Natural killer cell treated with Interleukin-12 subunit alpha and Interleukin-12 subunit beta and Interleukin-15 and Interleukin-18, amount 100 ng/mL, for 72 hours (primary cell): ENCODE measurements around the gene GZMM. TPM values are rescaled to one million over a fixed set of nuclear protein-coding genes. Genes with fewer than 3 reads are reported as not detected.

Source experiments
- ATAC-seq, 2 donors: fragments of 150-1000 bp; cut with Tn5 transposase in 1 of 2; sonication (Bioruptor Pico), chemical (Tn5 transposase) in 1 of 2; 2 replicates each; pipeline ENCODE4 v1.10.0; 2021
- DNase-seq: peaks from one replicate; pipeline ENCODE4 v3.0.0; 2022; ENCODE audit warnings: low spot score
- H3K27ac Mint-ChIP-seq, 2 donors: 1 replicate in 1 of 2; 2 replicates in 1 of 2; pipeline ENCODE4 v1.8.0; 2022; ENCODE audit warnings: mixed read lengths in 2 of 2, mild to moderate bottlenecking in 1 of 2, moderate library complexity in 1 of 2
- H3K27me3 Mint-ChIP-seq, 2 donors: 1 replicate in 1 of 2; 2 replicates in 1 of 2; pipeline ENCODE4 v1.8.0; 2022; ENCODE audit warnings: mixed read lengths in 2 of 2
- H3K36me3 Mint-ChIP-seq: one replicate; pipeline ENCODE4 v1.8.0; 2022; ENCODE audit warnings: mixed read lengths
- H3K4me1 Mint-ChIP-seq, 2 donors: 1 replicate in 1 of 2; 2 replicates in 1 of 2; pipeline ENCODE4 v1.8.0; 2022; ENCODE audit warnings: low read depth in 2 of 2, mixed read lengths in 2 of 2, mild to moderate bottlenecking in 1 of 2
- H3K4me3 Mint-ChIP-seq: one replicate; pipeline ENCODE4 v1.8.0; 2022; ENCODE audit warnings: mixed read lengths
- H3K9me3 Mint-ChIP-seq: 2 replicates; pipeline ENCODE4 v1.8.0; 2022; ENCODE audit warnings: mixed read lengths
- total RNA-seq, 2 donors: library from RNA; stranded (reverse); gene quantifications; one replicate each; pipeline ENCODE4 v1.2.3, GENCODE V29; 2022

Gene GZMM
- total RNA-seq, 2 donors from 2014 or later, result 34.5 to 49.7 TPM

DNA sequence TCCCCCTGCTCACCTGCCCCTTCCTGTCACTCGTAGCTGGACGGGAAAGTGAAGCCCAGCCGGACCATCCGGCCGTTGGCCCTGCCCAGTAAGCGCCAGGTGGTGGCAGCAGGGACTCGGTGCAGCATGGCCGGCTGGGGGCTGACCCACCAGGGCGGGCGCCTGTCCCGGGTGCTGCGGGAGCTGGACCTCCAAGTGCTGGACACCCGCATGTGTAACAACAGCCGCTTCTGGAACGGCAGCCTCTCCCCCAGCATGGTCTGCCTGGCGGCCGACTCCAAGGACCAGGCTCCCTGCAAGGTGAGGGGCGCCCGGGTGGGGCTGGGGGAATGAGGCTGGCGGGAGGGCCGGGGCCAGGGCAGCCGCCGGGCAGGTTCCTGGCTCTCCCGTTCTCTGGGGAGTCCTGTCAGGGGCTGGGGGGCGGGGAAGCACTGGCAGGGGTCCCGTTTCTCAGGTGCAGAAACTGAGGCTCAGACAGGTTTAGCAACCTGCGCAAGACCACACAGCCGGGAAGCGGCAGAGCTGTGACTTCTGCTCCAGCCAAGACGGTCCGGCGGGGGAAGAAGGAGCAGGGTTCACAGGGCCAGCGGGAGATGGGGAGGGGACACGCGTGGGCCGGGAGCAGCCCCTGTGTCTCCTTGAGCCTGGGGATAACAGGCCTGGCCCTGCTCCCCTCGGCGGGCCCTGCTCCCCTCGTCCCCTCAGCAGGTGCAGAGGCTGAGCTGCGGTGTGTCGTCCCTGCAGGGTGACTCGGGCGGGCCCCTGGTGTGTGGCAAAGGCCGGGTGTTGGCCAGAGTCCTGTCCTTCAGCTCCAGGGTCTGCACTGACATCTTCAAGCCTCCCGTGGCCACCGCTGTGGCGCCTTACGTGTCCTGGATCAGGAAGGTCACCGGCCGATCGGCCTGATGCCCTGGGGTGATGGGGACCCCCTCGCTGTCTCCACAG lies 5.3 kb downstream of the GZMM start:
- Mint-ChIP-seq H3K4me1 (peaks cover 8 to 21% of the 10 kb centered on the region in 2 donors), H3K36me3 (no peaks in the 10 kb centered on the region), H3K27me3 (no peaks in the 10 kb centered on the region), H3K27ac (no peak overlapping the region), H3K9me3 (no peaks in the 10 kb centered on the region), H3K4me3 (no peak overlapping the region)
- ATAC-seq (peak in 1 of 2 donors; percentile 5), DNase-seq (no peak)

DNA sequence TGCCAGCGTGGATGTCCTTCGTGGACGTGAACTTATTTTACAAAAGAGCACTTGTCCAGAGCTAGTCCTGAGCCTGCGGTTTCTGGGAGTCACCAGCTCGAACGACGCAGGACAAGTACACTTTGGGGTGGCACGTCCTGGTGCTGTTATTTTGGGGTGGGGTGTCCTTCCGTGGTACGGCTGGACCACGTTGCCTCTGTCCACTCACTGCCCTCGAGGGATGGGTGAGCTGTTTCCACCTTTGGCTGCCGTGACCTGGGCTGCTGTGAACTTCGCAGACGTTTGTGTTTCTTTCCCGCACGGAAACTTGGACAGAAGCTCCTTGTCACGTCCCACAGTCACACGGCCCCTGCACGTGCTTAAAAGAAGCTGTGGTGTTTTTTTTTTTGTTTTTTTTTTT lies 11.0 kb downstream of the GZMM start:
- no peak overlapping the region for H3K4me3 Mint-ChIP-seq
- H3K4me1 Mint-ChIP-seq, result peaks cover 0 to 3% of the 10 kb centered on the region in 2 donors
- no peaks in the 10 kb centered on the region for H3K9me3 Mint-ChIP-seq
- DNase-seq (no peak), ATAC-seq (no peak)
- no peaks in the 10 kb centered on the region for H3K36me3 Mint-ChIP-seq
- no peaks in the 10 kb centered on the region for H3K27me3 Mint-ChIP-seq
- H3K27ac Mint-ChIP-seq, result no peak overlapping the region

DNA sequence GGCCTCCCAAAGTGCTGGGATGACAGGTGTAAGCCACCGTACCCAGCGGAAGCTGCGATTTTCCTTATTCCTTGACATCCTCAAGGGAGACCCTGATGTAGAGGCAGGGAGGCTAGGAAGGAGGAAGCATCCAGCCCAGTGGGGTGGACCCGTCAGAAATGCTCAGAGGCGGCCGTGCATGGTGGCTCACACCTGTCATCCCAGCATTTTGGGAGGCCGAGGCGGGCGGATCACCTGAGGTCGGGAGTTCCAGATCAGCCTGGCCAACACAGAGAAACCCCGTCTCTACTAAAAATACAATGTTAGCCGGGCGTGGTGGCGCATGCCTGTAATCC lies 11.6 kb downstream of the GZMM start:
- peaks cover 0 to 3% of the 10 kb centered on the region in 2 donors for H3K4me1 Mint-ChIP-seq
- ATAC-seq, result no peak
- H3K4me3 Mint-ChIP-seq, result no peak overlapping the region
- H3K9me3 Mint-ChIP-seq, result no peaks in the 10 kb centered on the region
- H3K36me3 Mint-ChIP-seq, result no peaks in the 10 kb centered on the region
- H3K27ac Mint-ChIP-seq, result no peak overlapping the region
- no peaks in the 10 kb centered on the region for H3K27me3 Mint-ChIP-seq
- no peak for DNase-seq

DNA sequence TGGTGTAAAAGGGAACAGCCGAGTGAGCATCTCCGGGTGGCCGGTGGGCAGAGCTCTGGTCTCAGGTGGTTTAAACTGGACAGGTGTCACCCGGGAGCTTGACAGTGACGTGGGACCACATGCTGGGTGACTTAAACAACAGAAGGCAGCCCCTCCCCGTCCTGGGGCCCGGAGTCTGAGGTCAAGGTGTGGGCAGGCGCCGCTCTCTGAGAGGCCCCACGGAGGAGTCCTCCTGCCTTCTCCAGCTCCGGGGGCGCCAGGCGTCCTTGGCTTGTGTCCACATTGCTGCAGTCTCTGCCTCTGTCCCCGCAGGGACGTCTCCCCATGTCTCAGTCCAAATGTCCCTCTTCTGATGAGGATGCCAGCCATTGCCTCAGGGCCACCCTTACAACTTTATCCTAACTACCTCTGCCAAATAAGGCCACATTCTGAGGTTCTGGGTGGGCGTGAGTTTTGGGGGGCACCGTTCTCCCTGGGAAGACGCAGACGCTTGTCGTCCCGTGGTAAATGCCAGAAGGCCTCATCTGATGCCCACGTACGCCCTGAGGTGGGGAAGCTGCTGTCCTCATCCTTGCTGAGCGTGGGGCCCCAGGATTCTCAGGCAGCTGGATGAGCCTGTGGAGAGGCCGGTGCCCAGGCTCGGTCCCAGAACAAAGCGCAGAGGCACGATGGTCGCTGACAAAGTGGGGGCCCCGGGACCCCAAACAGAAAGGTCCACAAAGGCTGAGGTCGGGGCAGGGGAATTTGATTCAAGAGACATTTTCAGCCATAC lies 12.9 kb downstream of the GZMM start:
- H3K9me3 Mint-ChIP-seq, result no peaks in the 10 kb centered on the region
- ATAC-seq (peak in 1 of 2 donors; percentile 17), DNase-seq (no peak)
- no peaks in the 10 kb centered on the region for H3K36me3 Mint-ChIP-seq
- H3K27me3 Mint-ChIP-seq, result no peaks in the 10 kb centered on the region
- H3K4me3 Mint-ChIP-seq, result no peak overlapping the region
- H3K27ac Mint-ChIP-seq, result no peak overlapping the region
- no peaks in the 10 kb centered on the region for H3K4me1 Mint-ChIP-seq

DNA sequence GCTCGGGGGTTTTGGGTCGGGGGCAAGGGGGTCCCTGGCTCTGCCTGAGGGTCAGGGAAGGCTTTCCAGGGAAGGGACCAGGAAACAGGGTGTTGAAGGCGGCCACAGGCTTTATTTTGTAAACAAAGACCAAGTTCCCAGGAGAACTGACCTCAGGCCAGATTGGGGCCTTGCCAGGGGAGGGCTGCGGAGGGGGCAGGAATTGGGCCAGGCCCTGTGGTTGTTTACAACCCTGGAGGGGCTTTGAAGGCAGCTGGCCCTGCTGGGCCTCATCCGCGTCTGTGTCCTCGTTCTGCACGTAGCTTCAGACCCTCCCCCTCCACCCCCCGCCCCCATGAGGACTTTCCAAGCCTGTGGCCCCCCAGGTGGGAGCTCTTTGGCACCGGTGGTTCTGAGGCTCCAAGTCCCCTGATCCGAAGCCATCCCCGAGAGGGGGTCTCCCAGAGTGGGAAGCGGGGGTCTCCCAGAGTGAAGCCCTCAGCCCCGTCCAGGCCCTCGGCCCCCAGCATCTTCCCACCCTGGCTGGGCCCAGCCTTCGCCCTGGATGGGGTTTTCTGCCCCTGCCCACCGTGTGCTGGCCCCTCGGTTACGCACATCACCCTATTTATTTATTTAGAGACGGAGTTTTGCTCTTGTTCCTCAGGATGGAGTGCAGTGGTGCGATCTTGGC lies 15.1 kb downstream of the GZMM start:
- H3K4me3 Mint-ChIP-seq, result no peak overlapping the region
- no peak overlapping the region for H3K27ac Mint-ChIP-seq
- no peaks in the 10 kb centered on the region for H3K36me3 Mint-ChIP-seq
- H3K27me3 Mint-ChIP-seq, result no peaks in the 10 kb centered on the region
- H3K4me1 Mint-ChIP-seq, result peaks cover 0 to 2% of the 10 kb centered on the region in 2 donors
- no peak for DNase-seq
- no peaks in the 10 kb centered on the region for H3K9me3 Mint-ChIP-seq
- ATAC-seq, result no peak

DNA sequence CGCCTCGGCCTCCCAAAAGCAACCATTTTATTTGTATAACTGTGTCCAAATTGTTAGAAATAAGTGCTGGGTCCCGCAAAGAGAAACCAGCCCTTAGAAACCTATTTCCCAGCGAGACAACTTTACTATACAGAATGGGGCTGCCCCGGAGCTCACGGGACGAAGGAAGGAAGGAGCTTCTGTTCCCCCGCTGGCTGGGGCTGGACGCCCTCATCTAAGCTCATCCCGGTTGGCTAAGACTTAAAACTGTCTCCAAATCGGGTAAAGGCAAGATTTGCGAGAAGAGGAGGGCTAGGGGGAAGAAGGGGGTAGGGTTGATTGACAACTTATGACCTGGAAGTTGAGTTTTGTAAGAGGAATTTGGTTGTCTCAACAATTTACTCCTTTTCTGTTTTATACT lies 16.3 kb downstream of the GZMM start:
- no peak overlapping the region for H3K27ac Mint-ChIP-seq
- no peak overlapping the region for H3K4me3 Mint-ChIP-seq
- DNase-seq (no peak), ATAC-seq (no peak)
- no peaks in the 10 kb centered on the region for H3K36me3 Mint-ChIP-seq
- no peaks in the 10 kb centered on the region for H3K27me3 Mint-ChIP-seq
- H3K9me3 Mint-ChIP-seq, result no peaks in the 10 kb centered on the region
- peaks cover 0 to 2% of the 10 kb centered on the region in 2 donors for H3K4me1 Mint-ChIP-seq

DNA sequence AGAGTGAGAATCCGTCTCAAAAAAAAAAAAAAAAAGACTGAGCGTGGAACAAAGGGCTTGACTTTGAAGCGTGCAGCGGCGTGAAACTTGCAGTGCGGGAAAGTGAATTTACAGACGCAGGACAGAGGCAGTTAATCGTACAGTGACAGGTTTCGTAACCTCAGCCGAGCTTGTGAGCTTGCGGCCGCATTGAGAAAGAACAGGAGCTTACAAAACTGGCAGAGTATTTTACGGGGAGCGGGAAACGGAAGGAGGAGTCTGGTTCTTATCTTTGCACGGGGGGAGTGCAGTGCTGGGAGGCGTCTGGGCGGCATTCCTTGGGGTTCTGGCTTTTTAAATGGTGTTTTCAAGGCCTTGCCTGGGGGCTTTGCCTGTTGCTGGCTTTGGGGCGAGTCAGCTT lies 22.6 kb downstream of the GZMM start:
- no peak overlapping the region for H3K4me3 Mint-ChIP-seq
- H3K9me3 Mint-ChIP-seq, result no peaks in the 10 kb centered on the region
- no peaks in the 10 kb centered on the region for H3K27me3 Mint-ChIP-seq
- no peak for ATAC-seq
- no peaks in the 10 kb centered on the region for H3K36me3 Mint-ChIP-seq
- peak overlapping the region in 1 of 2 donors; percentile 8 for H3K27ac Mint-ChIP-seq
- H3K4me1 Mint-ChIP-seq, result peaks cover 7 to 9% of the 10 kb centered on the region in 2 donors
- no peak for DNase-seq

DNA sequence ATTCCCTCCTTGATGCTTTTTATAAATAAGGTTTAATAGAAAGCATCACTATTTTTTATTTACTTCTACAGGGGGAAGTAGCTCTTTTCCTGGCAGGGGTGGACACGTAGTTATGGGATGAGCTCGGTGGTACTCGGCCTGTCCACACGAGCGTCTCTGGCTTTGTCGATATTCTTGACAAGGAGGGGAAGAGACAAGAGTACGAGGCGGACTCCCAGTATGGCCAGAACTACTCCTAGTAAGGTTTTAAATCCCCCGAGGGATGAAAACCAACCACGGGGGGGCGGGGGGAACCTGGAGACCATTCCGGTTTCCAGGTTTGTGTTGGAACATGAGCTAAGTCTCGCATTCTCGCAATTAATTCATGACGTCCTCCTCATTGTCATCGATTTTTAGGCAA lies 23.0 kb downstream of the GZMM start:
- DNase-seq (no peak), ATAC-seq (no peak)
- H3K4me3 Mint-ChIP-seq, result no peak overlapping the region
- no peaks in the 10 kb centered on the region for H3K36me3 Mint-ChIP-seq
- H3K27me3 Mint-ChIP-seq, result no peaks in the 10 kb centered on the region
- peaks cover 11 to 12% of the 10 kb centered on the region in 2 donors for H3K4me1 Mint-ChIP-seq
- H3K9me3 Mint-ChIP-seq, result no peaks in the 10 kb centered on the region
- peak overlapping the region in 1 of 2 donors; percentile 8 for H3K27ac Mint-ChIP-seq

DNA sequence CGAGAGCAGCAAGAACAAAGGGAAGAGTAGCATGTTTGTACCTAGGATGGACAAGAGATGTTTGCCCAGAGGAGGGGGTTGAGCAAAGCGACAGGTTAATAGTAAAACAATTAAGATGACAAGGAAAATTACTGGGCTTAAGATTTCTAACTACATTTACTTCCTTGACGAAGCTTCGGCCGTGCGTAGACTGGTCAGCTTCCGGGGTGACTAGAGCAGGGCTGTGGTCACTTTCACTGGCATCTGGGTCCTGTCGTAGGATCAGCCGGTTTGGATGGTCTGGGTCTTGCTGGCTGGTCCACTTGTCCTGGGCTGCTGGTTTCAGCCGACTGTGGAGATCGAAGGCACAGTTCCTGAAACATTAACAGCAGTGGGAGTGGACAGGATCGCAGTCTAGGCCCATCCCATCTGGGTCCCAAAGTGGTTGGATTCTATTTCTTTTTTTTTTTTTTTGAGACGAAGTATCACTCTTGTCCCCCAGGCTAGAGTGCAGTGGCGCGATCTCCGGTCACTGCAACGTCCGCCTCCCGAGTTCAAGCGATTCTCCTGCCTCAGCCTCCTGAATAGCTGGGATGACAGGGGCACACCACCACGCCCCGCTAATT lies 23.5 kb downstream of the GZMM start:
- Mint-ChIP-seq H3K27ac (no peak overlapping the region), H3K4me3 (no peak overlapping the region), H3K27me3 (no peaks in the 10 kb centered on the region), H3K36me3 (no peaks in the 10 kb centered on the region), H3K9me3 (no peaks in the 10 kb centered on the region), H3K4me1 (peaks cover 14 to 15% of the 10 kb centered on the region in 2 donors)
- ATAC-seq (no peak), DNase-seq (no peak)

DNA sequence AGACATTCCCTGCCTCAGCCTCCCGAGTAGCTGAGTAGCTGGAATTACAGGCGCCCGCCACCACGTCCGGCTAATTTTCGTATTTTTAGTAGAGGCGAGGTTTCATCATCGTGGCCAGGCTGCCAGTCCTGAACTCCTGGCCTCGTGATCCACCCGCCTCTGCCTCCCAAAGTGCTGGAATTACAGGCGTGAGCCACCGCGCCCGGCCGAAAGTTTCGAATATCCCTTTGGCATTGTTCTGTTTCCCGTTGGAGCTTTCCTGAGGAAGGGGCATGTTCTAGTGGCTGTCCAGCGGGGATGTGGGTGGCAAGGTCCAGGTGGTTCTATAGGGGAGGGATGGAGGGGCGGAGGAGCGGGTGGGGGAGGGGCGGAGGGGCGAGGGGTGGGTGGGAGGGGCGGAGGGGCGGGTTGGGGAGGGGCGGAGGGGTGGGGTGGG lies 26.4 kb downstream of the GZMM start:
- H3K27ac Mint-ChIP-seq, result peak overlapping the region; percentile 47 to 67
- H3K9me3 Mint-ChIP-seq, result no peaks in the 10 kb centered on the region
- no peaks in the 10 kb centered on the region for H3K27me3 Mint-ChIP-seq
- H3K36me3 Mint-ChIP-seq, result no peaks in the 10 kb centered on the region
- ATAC-seq (no peak), DNase-seq (no peak)
- H3K4me1 Mint-ChIP-seq, result peaks cover 23 to 26% of the 10 kb centered on the region in 2 donors
- peak overlapping the region; percentile 71 for H3K4me3 Mint-ChIP-seq

DNA sequence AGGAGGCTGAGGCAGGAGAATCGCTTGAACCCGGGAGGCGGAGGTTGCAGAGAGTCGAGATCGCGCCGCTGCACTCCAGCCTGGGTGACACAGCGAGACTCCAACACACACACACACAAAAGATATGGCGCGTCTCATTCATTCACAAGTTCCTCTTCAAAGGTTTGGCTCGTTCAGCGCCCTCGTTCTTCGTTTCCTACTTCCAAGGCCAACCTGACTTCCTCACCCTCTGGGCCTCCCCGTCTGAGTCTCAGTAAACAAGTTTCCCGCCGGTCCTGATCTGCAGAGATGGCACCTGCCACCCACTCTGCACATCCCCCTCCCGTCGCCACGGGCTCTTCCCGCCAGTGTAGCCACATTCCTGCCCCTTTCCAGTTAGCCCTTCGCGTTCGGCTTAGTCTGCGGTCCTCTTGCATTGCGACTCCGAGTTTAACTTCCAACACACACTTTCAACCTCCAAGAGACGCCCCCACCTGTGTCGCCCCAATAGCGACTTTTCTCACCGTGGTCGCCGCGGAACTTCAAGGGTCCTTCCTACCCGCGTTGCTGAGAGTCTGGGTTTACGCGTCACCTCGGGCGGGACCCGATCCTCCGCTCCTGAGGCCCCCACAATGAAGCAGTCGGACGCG lies 27.2 kb downstream of the GZMM start:
- peak in 1 of 2 donors; percentile 3 for ATAC-seq
- no peaks in the 10 kb centered on the region for H3K27me3 Mint-ChIP-seq
- peak overlapping the region; percentile 81 to 91 for H3K27ac Mint-ChIP-seq
- no peaks in the 10 kb centered on the region for H3K9me3 Mint-ChIP-seq
- no peak for DNase-seq
- peak overlapping the region; percentile 91 for H3K4me3 Mint-ChIP-seq
- H3K36me3 Mint-ChIP-seq, result no peaks in the 10 kb centered on the region
- H3K4me1 Mint-ChIP-seq, result peaks cover 23 to 26% of the 10 kb centered on the region in 2 donors

DNA sequence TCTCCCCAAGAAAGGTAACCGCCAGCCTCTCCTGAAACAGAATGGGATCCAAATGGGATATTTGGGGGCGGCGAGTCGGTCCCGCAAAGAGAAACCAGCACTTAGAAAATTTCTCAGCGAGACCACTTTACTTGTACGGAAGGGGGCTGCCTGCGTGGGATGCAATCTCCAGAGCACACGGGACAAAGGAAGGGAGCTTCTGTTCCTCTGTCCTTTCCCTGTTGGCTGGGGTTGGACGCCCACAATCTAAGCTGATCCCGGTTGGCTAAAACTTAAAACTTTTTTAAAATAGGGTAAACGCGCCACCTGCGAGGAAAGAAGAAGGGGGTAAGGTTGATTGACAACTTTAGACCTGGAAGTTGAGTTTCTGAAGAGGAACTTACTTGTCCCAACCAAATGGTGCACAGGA lies 27.7 kb downstream of the GZMM start:
- H3K27me3 Mint-ChIP-seq, result no peaks in the 10 kb centered on the region
- peak overlapping the region; percentile 81 to 91 for H3K27ac Mint-ChIP-seq
- no peaks in the 10 kb centered on the region for H3K36me3 Mint-ChIP-seq
- DNase-seq (no peak), ATAC-seq (no peak)
- no peaks in the 10 kb centered on the region for H3K9me3 Mint-ChIP-seq
- peaks cover 24 to 28% of the 10 kb centered on the region in 2 donors for H3K4me1 Mint-ChIP-seq
- H3K4me3 Mint-ChIP-seq, result peak overlapping the region; percentile 91

DNA sequence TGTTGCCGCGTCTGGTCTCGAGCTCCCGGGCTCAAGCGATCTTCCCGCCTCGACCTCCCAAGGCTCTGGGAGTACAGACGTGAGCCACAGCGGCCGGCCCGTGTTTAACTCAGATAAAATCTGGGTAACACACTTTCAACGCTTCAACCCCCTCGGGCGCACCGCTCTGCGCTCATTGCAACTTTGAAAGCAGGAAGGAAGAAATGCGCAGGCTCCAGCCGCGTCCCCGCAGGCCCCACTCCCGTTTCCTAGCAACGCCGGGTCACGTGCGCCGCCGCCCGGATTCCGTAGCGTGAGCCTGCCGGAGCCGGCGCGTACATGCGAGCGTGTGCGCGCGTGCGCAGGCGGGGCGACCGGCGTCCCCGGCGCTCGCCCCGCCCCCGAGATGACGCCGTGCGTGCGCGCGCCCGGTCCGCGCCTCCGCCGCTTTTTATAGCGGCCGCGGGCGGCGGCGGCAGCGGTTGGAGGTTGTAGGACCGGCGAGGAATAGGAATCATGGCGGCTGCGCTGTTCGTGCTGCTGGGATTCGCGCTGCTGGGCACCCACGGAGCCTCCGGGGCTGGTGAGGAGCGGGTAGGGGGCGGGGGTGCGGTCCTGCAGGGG lies 28.4 kb downstream of the GZMM start, which contains the start of gene BSG:
BSG (plus strand) TSS at position 457 of the 603 bp plus-strand sequence; CDS start at position 496, 39 bp downstream.
- no peaks in the 10 kb centered on the region for H3K27me3 Mint-ChIP-seq
- peak; percentile 100 for DNase-seq
- H3K27ac Mint-ChIP-seq, result peak within 1 kb of the TSS; percentile 81 to 91
- peaks cover 28 to 32% of the 10 kb centered on the region in 2 donors for H3K4me1 Mint-ChIP-seq
- no peaks in the 10 kb centered on the region for H3K9me3 Mint-ChIP-seq
- no peaks in the 10 kb centered on the region for H3K36me3 Mint-ChIP-seq
- peak; percentile 91 to 94 for ATAC-seq
- peak within 1 kb of the TSS; percentile 91 for H3K4me3 Mint-ChIP-seq
